GM12875 (cell line): ENCODE results near the gene TTYH1.
"Not testable (repeated sequence)": the region's sequence is repeated elsewhere in the genome, so short reads cannot be mapped to it uniquely, and the experiment has no call there.

Source experiments
- H3K4me3 ChIP-seq: one replicate; pipeline ENCODE4 v1.5.1; 2011; ENCODE audit warnings: low read depth, low read length, control low read depth
- TF ChIP-seq, protein P1 (sequence below): IDR thresholded peaks from 2 replicates; pipeline ENCODE4 v1.5.1; 2011; ENCODE audit warnings: low read depth, mild to moderate bottlenecking, control low read depth, inconsistent platforms, low read length, moderate library complexity, borderline replicate concordance; ENCODE audit not compliant: insufficient read depth

The TTYH1 gene

DNA sequence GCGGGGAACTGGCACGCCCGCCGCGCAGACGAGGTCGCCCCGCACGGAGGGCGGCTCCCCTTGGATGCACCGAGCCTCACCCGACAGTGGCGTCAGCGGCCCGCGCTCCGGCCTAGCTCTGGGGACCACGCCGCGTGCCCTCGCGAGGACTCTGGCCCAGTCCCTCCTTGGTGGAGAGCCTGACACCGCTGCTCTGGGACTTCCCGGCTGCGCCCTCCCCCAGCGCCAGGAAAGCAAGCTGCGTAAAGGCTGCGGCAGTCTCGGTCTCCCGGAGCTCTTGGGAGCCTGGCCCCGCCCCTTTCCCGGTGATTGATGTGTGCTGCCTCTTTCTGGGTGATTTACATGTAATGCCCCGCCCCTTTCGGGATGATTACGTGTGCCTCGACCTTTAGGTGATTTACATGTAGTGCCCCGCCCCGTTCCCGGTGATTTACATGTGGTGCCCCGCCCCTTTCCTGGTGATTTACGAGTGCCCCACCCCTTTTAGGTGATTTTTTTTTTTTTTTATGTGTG is 48.3 kb downstream of the TTYH1 start, which contains the start of gene LENG9:
Gene LENG9, minus strand, starts transcription at position 248 of the 513 bp plus-strand sequence. CDS start 252 bp downstream, outside the sequence.
- peak within 1 kb of the TSS; percentile 73 for H3K4me3 ChIP-seq
- TF ChIP-seq, protein P1, sequence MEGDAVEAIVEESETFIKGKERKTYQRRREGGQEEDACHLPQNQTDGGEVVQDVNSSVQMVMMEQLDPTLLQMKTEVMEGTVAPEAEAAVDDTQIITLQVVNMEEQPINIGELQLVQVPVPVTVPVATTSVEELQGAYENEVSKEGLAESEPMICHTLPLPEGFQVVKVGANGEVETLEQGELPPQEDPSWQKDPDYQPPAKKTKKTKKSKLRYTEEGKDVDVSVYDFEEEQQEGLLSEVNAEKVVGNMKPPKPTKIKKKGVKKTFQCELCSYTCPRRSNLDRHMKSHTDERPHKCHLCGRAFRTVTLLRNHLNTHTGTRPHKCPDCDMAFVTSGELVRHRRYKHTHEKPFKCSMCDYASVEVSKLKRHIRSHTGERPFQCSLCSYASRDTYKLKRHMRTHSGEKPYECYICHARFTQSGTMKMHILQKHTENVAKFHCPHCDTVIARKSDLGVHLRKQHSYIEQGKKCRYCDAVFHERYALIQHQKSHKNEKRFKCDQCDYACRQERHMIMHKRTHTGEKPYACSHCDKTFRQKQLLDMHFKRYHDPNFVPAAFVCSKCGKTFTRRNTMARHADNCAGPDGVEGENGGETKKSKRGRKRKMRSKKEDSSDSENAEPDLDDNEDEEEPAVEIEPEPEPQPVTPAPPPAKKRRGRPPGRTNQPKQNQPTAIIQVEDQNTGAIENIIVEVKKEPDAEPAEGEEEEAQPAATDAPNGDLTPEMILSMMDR = no peak

DNA sequence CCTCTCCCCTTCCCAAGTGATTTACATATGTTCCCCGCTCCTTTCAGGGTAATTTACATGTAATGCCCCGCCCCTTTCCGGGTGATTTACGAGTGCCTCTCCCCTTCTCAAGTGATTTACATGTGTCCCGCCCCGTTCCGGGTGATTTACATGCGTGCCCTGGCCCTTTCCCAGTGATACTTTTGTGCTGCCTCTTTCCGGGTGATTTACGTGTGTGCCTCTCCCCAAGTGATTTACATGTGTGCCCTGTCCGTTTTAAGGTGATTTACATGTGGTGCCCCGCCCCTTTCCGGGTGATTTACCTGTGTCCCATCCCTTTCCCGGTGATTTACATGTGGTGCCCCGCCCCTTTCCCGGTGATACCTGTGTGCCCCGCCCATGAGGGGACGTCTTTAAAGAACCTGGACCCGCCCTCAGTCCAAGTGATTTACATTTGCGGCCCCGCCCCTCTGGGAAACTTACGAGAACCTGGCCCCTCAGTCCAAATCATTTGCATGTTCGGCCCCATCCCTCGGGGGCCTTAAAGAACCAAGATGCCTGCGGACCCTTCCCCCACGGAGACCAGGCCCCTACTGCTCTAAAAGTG is 48.9 kb downstream of the TTYH1 start:
- peak overlapping the region; percentile 68 for H3K4me3 ChIP-seq
- TF ChIP-seq, protein P1 = no peak

DNA sequence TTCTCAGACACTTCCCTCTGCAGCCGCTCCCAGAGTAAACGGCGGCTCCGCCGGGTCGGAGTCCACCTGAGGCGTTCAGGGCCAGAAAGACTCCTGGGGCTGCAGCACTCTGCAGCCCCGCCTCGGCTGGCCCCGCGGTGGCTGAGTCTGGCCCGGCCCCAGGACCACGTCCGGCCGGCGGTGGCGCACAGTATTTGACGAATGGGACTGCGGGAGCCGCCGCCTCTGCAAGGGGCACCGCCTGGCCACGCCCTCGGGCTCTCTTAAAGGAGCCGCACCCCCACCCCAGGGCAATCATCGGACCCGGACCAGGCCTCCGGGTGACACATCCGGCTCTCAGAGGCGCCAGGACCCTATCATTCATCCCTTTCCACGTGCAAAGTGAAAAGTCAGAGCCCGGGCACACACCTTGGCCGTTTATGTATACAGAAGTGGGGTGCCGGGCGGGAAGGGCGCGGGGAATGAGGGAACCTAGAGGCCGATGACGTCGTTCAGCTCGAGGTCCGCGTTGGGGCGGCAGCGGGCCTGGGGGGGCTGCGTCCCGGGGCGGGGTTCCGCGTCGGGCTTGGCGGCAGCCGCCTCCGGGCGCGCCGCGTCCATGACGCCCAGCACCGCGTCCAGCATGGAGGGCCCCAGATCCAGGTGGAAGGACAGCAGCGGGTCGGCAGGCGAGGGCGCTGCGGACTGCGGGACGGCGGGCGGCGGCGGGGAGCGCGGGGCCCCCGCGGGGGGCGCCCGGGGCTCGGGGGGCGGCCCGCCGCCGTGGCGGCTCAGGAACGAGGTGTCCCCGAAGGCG is 49.6 kb downstream of the TTYH1 start:
- TF ChIP-seq, protein P1 = no peak
- H3K4me3 ChIP-seq = peak overlapping the region; percentile 68

DNA sequence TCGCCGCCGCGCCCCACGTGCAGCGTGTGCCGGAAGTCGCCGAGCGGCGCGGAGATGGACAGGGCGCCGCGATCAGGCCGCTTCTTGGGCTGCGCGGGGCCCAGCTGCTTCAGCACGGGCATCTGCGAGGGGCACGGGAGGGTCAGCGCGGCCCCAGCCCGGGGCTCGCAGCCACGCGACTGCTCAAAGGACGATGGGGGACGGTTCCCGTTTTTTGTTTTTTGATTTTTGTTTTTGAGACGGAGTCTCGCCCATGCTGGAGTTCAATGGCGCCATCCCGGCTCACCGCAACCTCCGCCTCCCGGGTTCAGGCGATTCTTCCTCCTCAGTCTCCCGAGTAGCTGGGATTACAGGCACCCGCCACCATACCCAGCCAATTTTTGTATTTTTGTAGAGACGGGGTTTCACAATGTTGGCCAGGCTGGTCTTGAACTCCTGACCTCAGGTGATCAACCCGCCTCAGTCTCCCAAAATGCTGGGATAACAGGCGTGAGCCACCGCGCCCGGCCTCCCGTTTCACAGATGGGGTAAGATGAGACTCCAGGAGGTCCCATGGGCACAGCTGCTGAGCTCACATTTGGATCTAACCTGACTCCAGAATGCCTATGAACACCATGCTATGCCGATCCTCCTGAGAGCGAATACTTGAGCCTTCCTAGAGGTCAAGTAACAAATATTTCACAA is 50.3 kb downstream of the TTYH1 start:
- TF ChIP-seq, protein P1 = no peak
- no peak overlapping the region for H3K4me3 ChIP-seq

DNA sequence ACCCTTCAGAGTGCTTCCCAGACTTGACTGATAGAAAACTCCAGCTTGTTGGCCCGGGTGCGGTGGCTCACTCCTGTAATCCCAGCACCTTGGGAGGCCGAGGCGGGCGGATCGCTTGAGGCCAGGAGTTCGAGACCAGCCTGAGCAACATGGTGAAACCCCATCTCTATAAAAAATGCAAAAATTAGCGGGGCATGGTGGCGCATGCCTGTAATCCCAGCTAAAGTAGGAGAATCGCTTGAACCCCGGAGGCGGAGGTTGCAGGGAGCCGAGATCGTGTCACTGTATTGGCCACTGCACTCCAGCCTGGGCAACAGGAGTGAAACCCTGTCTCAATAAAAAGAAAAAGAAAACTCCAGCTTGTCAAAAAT is 50.8 kb downstream of the TTYH1 start:
- H3K4me3 ChIP-seq = not testable (repeated sequence)

DNA sequence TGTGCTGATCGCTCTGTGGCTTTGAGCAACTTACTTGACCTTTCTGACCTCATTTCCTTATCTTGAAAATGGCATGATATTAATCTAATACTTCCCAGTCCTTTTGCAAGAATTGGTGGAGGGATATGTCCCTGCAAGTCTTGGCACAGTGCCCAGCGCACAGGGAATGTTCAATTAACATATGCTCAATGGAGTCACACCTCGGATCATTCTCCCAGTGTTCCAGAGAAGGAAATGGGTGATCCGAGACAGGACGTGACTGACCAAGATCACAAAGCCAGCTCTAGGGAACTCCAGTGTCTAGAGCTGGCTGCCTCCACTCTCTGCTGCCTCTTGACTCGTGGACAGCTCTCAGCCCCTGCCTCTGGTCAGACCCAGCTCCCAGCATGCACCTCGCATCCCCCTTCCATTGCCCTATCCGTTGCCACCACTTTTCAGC is 54.3 kb downstream of the TTYH1 start:
- no peak overlapping the region for H3K4me3 ChIP-seq
- TF ChIP-seq, protein P1 = no peak

DNA sequence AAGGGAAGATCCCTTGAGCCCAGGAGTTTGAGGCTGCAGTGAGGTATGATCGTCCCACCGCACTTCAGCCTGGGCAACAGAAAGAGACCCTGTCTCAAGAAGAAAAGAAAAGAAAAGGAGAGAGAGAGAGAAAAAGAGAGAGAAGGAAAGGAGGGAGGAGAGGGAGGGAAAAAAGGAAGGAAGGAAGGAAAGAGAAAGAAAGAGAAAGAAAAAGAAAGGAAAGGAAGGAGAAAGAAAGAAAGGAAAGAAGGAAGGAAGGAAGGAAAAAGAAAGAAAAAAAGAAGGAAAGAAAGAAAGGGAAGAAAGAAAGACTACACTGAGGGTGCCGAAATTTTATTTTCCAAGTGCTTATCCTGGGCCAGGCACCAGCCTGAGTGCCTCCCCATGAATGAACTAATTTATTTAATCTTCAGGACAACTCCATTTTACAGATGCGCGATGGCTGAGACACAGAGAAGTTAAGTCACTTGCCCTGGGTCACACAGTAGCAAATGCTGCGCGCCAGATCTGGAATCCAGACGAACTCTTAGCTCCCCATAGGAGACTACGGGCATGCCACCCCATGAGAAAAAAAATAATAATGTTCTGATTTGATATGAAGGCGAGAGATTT is 55.1 kb downstream of the TTYH1 start:
- H3K4me3 ChIP-seq = no peak overlapping the region
- TF ChIP-seq, protein P1 = no peak
